Measurements from ENCODE around the gene BUD31. TPM values are rescaled to one million over a fixed set of nuclear protein-coding genes. Genes with fewer than 3 reads are reported as not detected.
A peak's percentile ranks its signal among the peaks of the same experiment; 100 is the strongest.
"Not testable (repeated sequence)": the region's sequence is repeated elsewhere in the genome, so short reads cannot be mapped to it uniquely, and the experiment has no call there.

The BUD31 gene
- total RNA-seq, 4 donors from 2014 or later = 5.0 to 167 (median 50.1) TPM

- no peak for DNase-seq
- peaks cover 16 to 39% (median 27%) of the 10 kb centered on the region in 4 donors for H3K4me1 ChIP-seq
- TF ChIP-seq EP300 (IDR thresholded peaks at IDR 0.05; ENCODE audit: low read depth) = no peak
- WGBS, 2 donors (ENCODE audit: low coverage in 1 of 2) = 83 to 94% methylated on average over 1 to 2 of the region's 2 CpGs
- H3K4me3 ChIP-seq = no peak overlapping the region
- intact Hi-C loops (cut with DNase I; ENCODE audit: low total_unique reads) (no loop called here), in situ Hi-C loops (cut with MboI; ENCODE audit: low pct_ligation_motif_present in 1 of 4, low pct_unique_long_range_greater_than_20kb in 1 of 4, low sequenced_read_pairs in 3 of 4) (loop anchor here in 1 of 4 donors (10.0 kb wide), 1 partner anchor 46 kb away; no protein-coding TSS in a partner anchor)
- H3K27ac ChIP-seq = no peak overlapping the region
- H3K9me3 ChIP-seq = no peaks in the 10 kb centered on the region
- H3K36me3 ChIP-seq = peaks cover 0 to 43% (median 22%) of the 10 kb centered on the region in 4 donors
- no peaks in the 10 kb centered on the region for H3K27me3 ChIP-seq
These were observed 1.9 kb downstream of the BUD31 start for GRCh38 chr7:99410635-99411034.

- H3K4me1 ChIP-seq; H3K9me3 ChIP-seq; H3K27me3 ChIP-seq; H3K4me3 ChIP-seq; intact Hi-C loops (cut with DNase I; ENCODE audit: low total_unique reads): not testable (repeated sequence)
- WGBS, 2 donors (ENCODE audit: low coverage in 1 of 2) = 56 to 62% methylated on average over 10 to 17 of the region's 17 CpGs
- in situ Hi-C loops (cut with MboI; ENCODE audit: low pct_ligation_motif_present in 1 of 4, low pct_unique_long_range_greater_than_20kb in 1 of 4, low sequenced_read_pairs in 3 of 4) = loop anchor here in 1 of 4 donors (10.0 kb wide), 1 partner anchor 51 kb away; no protein-coding TSS in a partner anchor
- TF ChIP-seq CTCF (IDR thresholded peaks at IDR 0.05) (peak; percentile 58 to 74 (median 70)), POLR2AphosphoS5 (IDR thresholded peaks at IDR 0.05) (peak in 1 of 3 donors; percentile 24)
- H3K36me3 ChIP-seq = peaks cover 0 to 88% (median 43%) of the 10 kb centered on the region in 4 donors
- H3K27ac ChIP-seq = peak overlapping the region in 1 of 4 donors; percentile 13
- peak; percentile 78 for DNase-seq
These were observed 6.9 kb downstream of the BUD31 start for GRCh38 chr7:99415513-99416127.

GRCh38 chr7:99418260-99418659, 9.5 kb downstream of the BUD31 start:
- TF ChIP-seq EP300 (IDR thresholded peaks at IDR 0.05; ENCODE audit: low read depth) = no peak
- TF ChIP-seq CTCF (IDR thresholded peaks at IDR 0.05) = no peak
- TF ChIP-seq POLR2A (IDR thresholded peaks at IDR 0.05) = no peak
- no peak for TF ChIP-seq POLR2AphosphoS5 (IDR thresholded peaks at IDR 0.05)
- no peak overlapping the region for H3K4me3 ChIP-seq
- H3K27me3 ChIP-seq = no peaks in the 10 kb centered on the region
- intact Hi-C loops (cut with DNase I; ENCODE audit: low total_unique reads) (no loop called here), in situ Hi-C loops (cut with MboI; ENCODE audit: low pct_ligation_motif_present in 1 of 4, low pct_unique_long_range_greater_than_20kb in 1 of 4, low sequenced_read_pairs in 3 of 4) (loop anchor here in 1 of 4 donors (10.0 kb wide), 1 partner anchor 53 kb away; no protein-coding TSS in a partner anchor)
- no peak for DNase-seq
- no peaks in the 10 kb centered on the region for H3K9me3 ChIP-seq
- 92% methylated on average over 9 of the region's 9 CpGs; no CpG with 5 or more reads in 1 of the 2 donors for WGBS, 2 donors (ENCODE audit: low coverage in 1 of 2)
- H3K36me3 ChIP-seq = peaks cover 0 to 66% (median 32%) of the 10 kb centered on the region in 4 donors
- H3K4me1 ChIP-seq = no peaks in the 10 kb centered on the region
- no peak overlapping the region for H3K27ac ChIP-seq

- DNase-seq = no peak
- H3K9me3 ChIP-seq = no peaks in the 10 kb centered on the region
- in situ Hi-C loops (cut with MboI; ENCODE audit: low pct_ligation_motif_present in 1 of 4, low pct_unique_long_range_greater_than_20kb in 1 of 4, low sequenced_read_pairs in 3 of 4) = loop anchor here in 1 of 4 donors (10.0 kb wide), 1 partner anchor 55 kb away; no protein-coding TSS in a partner anchor
- WGBS, 2 donors (ENCODE audit: low coverage in 1 of 2) = 92 to 100% methylated on average over 4 to 29 of the region's 29 CpGs
- H3K36me3 ChIP-seq = peaks cover 0 to 61% (median 30%) of the 10 kb centered on the region in 4 donors
- H3K4me3 ChIP-seq = no peak overlapping the region
- no peak for TF ChIP-seq POLR2AphosphoS5 (IDR thresholded peaks at IDR 0.05)
- no peak for TF ChIP-seq CTCF (IDR thresholded peaks at IDR 0.05)
- no peak for TF ChIP-seq EP300 (IDR thresholded peaks at IDR 0.05; ENCODE audit: low read depth)
- no peak for TF ChIP-seq POLR2A (IDR thresholded peaks at IDR 0.05)
- no peaks in the 10 kb centered on the region for H3K27me3 ChIP-seq
- intact Hi-C loops (cut with DNase I; ENCODE audit: low total_unique reads) = no loop called here
- H3K27ac ChIP-seq = no peak overlapping the region
- no peaks in the 10 kb centered on the region for H3K4me1 ChIP-seq
These were observed 10.7 kb downstream of the BUD31 start for GRCh38 chr7:99419323-99420021.

Measured in transverse colon (tissue), 4 donors.